ENCODE results near the gene HOXD3. TPM values are rescaled to one million over a fixed set of nuclear protein-coding genes. Genes with fewer than 3 reads are reported as not detected.

HOXD3 gene
- polyA plus RNA-seq, 1 of the 3 experiments (the other 2 are of a cell fraction): 0.81 TPM

GRCh38 chr2:176110415-176111308, 46.4 kb upstream of the HOXD3 start (continued):
- no peak for TF ChIP-seq EP300 (IDR thresholded peaks at IDR 0.05; ENCODE audit: borderline replicate concordance in 1 of 2, low read depth in 1 of 2, low read length in 1 of 2)
- TF ChIP-seq TAF1 (IDR thresholded peaks at IDR 0.05; ENCODE audit: borderline replicate concordance, low read depth, low read length): no peak
- TF ChIP-seq FOXM1 (IDR thresholded peaks at IDR 0.05; ENCODE audit: low read depth): no peak
- no peak for TF ChIP-seq EZH2phosphoT487 (IDR thresholded peaks at IDR 0.05; ENCODE audit: borderline replicate concordance, low read depth)
- no peak for TF ChIP-seq SIN3A (IDR thresholded peaks at IDR 0.05; ENCODE audit: borderline replicate concordance, low read depth, low read length)
- no peak for TF ChIP-seq ELF1 (IDR thresholded peaks at IDR 0.05)
- no peak for TF ChIP-seq FOXJ3 (CRISPR knock-in tag; IDR thresholded peaks at IDR 0.05)
- no peak for TF ChIP-seq MEF2A (IDR thresholded peaks at IDR 0.05; ENCODE audit: borderline replicate concordance, low read depth)
- TF ChIP-seq GABPA (IDR thresholded peaks at IDR 0.05; ENCODE audit: low read depth): no peak
- TF ChIP-seq USF1 (IDR thresholded peaks at IDR 0.05; ENCODE audit: borderline replicate concordance, low read depth): no peak
- TF ChIP-seq USF2 (IDR thresholded peaks at IDR 0.05; ENCODE audit: borderline replicate concordance, low read depth, low read length): no peak
- no peak for TF ChIP-seq YY1 (IDR thresholded peaks at IDR 0.05; ENCODE audit: low read depth)
- no peak for TF ChIP-seq GATA2 (CRISPR knock-in tag; IDR thresholded peaks at IDR 0.05)

- Histone ChIP-seq H3K9ac (no peak overlapping the region), H3K27me3 (ENCODE audit: insufficient read depth) (peaks cover 70% of the 10 kb centered on the region), H3K79me2 (ENCODE audit: insufficient read depth) (no peaks in the 10 kb centered on the region), H3K4me1 (ENCODE audit: control insufficient read depth in 1 of 2, insufficient read depth in 2 of 2, low read depth in 1 of 2, low read length in 1 of 2) (peaks cover 0 to 4% of the 10 kb centered on the region in 2 experiments; a peak in 2 of 4 replicates), H3K4me2 (peak overlapping the region; percentile 39), H3K9me3 (no peaks in the 10 kb centered on the region), H3K36me3 (replicated peaks in 1 of 2; ENCODE audit: control insufficient read depth in 1 of 2, insufficient read depth in 2 of 2, low read length in 1 of 2) (no peaks in the 10 kb centered on the region), H4K20me1 (ENCODE audit: insufficient read depth) (no peaks in the 10 kb centered on the region), H3K4me3 (ENCODE audit: low read depth in 2 of 2, low read length in 1 of 2) (peak overlapping the region in 1 of 2 experiments; percentile 19; a peak in 1 of 4 replicates), H2AFZ (ENCODE audit: low read depth) (no peak overlapping the region), H3F3A (replicated peaks; ENCODE audit: insufficient read depth) (peaks cover 3% of the 10 kb centered on the region), H3K9me2 (no peaks in the 10 kb centered on the region), H3K27ac (ENCODE audit: low read depth in 2 of 2, low read length in 1 of 2) (no peak overlapping the region)
- 2% methylated on average over 16 of the region's 16 CpGs for WGBS (ENCODE audit: low lambda C conversion rate)
- ChIA-PET POLR2A (interaction anchor here (0.7 to 1.1 kb wide), 2 partner anchors 26 to 526 kb away, joined by 3 to 4 read pairs; no protein-coding TSS in a partner anchor), CTCF (interaction anchor here (0.5 to 17.7 kb wide), 44 partner anchors 9 to 1083 kb away, joined by 3 to 264 read pairs (median 4); partner anchors contain the start of genes EVX2, HOXD12, HOXD13 and HOXD9)
- DNase-seq: peak; percentile 88
- peak; percentile 65 for TF ChIP-seq RAD21 (IDR thresholded peaks at IDR 0.05; ENCODE audit: low read length)
- peak; percentile 90 for TF ChIP-seq CTCF (IDR thresholded peaks at IDR 0.05)
- no peak for TF ChIP-seq NRF1 (IDR thresholded peaks at IDR 0.05; ENCODE audit: low read depth, low read length)
- TF ChIP-seq REST (IDR thresholded peaks at IDR 0.05; ENCODE audit: low read depth, low read length): no peak
- peak; percentile 59 for TF ChIP-seq SMC3 (IDR thresholded peaks at IDR 0.05; ENCODE audit: low read depth, low read length)
- TF ChIP-seq MEF2A (IDR thresholded peaks at IDR 0.05; ENCODE audit: borderline replicate concordance, low read depth): no peak
- TF ChIP-seq RCOR1 (IDR thresholded peaks at IDR 0.05; ENCODE audit: low read length): 0 out of 2 replicates have a peak, but pooled peaks have one; percentile 11
- TF ChIP-seq GATA2 (CRISPR knock-in tag; IDR thresholded peaks at IDR 0.05): no peak
- TF ChIP-seq CHD2 (IDR thresholded peaks at IDR 0.05; ENCODE audit: low read length, partially characterized antibody): peak; percentile 29
- TF ChIP-seq RXRA (IDR thresholded peaks at IDR 0.05; ENCODE audit: borderline replicate concordance, low read depth): no peak
Measured at GRCh38 chr2:176111309-176111663, 45.8 kb upstream of the HOXD3 start.
